GM12878 (cell line): ENCODE measurements around the gene MOB2. TPM values are rescaled to one million over a fixed set of nuclear protein-coding genes. Genes with fewer than 3 reads are reported as not detected.

Source experiments
- ATAC-seq: fragments of 200-7000 bp; cut with Tn5 transposase; 3 replicates; pipeline ENCODE4 v1.9.1; 2020; ENCODE audit warnings: mild to moderate bottlenecking, moderate library complexity
- BruUV-seq: library from RNA; stranded (reverse); fragments of 400-500 nt; replicated peaks from 2 replicates; lab custom pipeline; 2021; lab: Mats Ljungman, UMichigan
- CTCF ChIA-PET: fragments of 300-600 bp; sonication (Branson Sonifier 250); formaldehyde crosslinking; extraction: SDS; loops from one replicate; lab custom pipeline; 2021; ENCODE audit warnings: inconsistent platforms; lab: Yijun Ruan, JAX
- POLR2A ChIA-PET: fragments of 350-600 bp; formaldehyde crosslinking; extraction: SDS; loops from one replicate; lab custom pipeline; 2021; ENCODE audit warnings: inconsistent platforms; lab: Charles Lee
- RAD21 ChIA-PET: fragments of 300-600 bp; sonication (Branson Sonifier 250); formaldehyde crosslinking; loops from one replicate; lab custom pipeline; 2023; ENCODE audit warnings: antibody characterized with exemption; ENCODE audit not compliant: unreplicated experiment; lab: Charles Lee
- SMC1A ChIA-PET: fragments of 300-600 bp; sonication (Branson Sonifier 250); formaldehyde crosslinking; loops from one replicate; lab custom pipeline; 2023; ENCODE audit not compliant: unreplicated experiment, uncharacterized antibody; lab: Charles Lee
- DNase-seq: peaks from one replicate; pipeline ENCODE4 v3.0.0-alpha.2; 2011; ENCODE audit warnings: low read depth, low spot score
- FAIRE-seq: peaks from 3 replicates; lab custom pipeline; 2011; peaks lifted over from hg19 to GRCh38; lab: Jason Lieb, UNC
- H2AFZ ChIP-seq: 2 replicates; pipeline ENCODE4 v1.6.0; 2011; ENCODE audit warnings: low read depth, low read length, control low read depth; ENCODE audit not compliant: control insufficient read depth
- H3K27ac ChIP-seq: 2 replicates; pipeline ENCODE4 v1.5.1; 2011; ENCODE audit warnings: control low read depth; ENCODE audit not compliant: control insufficient read depth, insufficient read depth
- H3K27me3 ChIP-seq, 2 experiments: replicated peaks in 1 of 2; 2 replicates each; pipeline versions ENCODE4 v1.6.0 to v1.6.1; 2011; ENCODE audit warnings: low read length in 1 of 2; ENCODE audit not compliant: control insufficient read depth in 2 of 2, insufficient read depth in 2 of 2
- H3K36me3 ChIP-seq, 2 experiments: 2 replicates each; pipeline ENCODE4 v1.5.1; 2011; ENCODE audit warnings: low read length in 1 of 2; ENCODE audit not compliant: control insufficient read depth in 2 of 2, insufficient read depth in 2 of 2
- H3K4me1 ChIP-seq: 2 replicates; pipeline ENCODE4 v1.6.1; 2011; ENCODE audit warnings: mild to moderate bottlenecking, low read length, moderate library complexity, mixed read lengths; ENCODE audit not compliant: control insufficient read depth, insufficient read depth
- H3K4me2 ChIP-seq: 2 replicates; pipeline ENCODE4 v1.6.0; 2011; ENCODE audit warnings: control low read depth; ENCODE audit not compliant: control insufficient read depth, insufficient read depth
- H3K4me3 ChIP-seq: fragments of 200-600 bp; sonication (generic); 2 replicates; pipeline ENCODE4 v1.5.1; 2016
- H3K79me2 ChIP-seq: 2 replicates; pipeline ENCODE4 v1.6.0; 2011; ENCODE audit warnings: low read length; ENCODE audit not compliant: control insufficient read depth, insufficient read depth
- H3K9ac ChIP-seq: 2 replicates; pipeline ENCODE4 v1.8.0; 2011; ENCODE audit warnings: low read length, control low read depth, mixed read lengths; ENCODE audit not compliant: control insufficient read depth, insufficient read depth
- H3K9me3 ChIP-seq: replicated peaks from 3 replicates; pipeline ENCODE4 v1.5.1; 2011; ENCODE audit warnings: mild to moderate bottlenecking, low read length; ENCODE audit not compliant: control insufficient read depth, insufficient read depth
- H4K20me1 ChIP-seq: 2 replicates; pipeline ENCODE4 v1.6.0; 2011; ENCODE audit not compliant: control insufficient read depth, insufficient read depth
- ASH2L ChIP-seq: fragments of 300-600, 200-600 bp; sonication (generic); IDR thresholded peaks from 2 replicates; pipeline ENCODE4 v1.6.1; 2017; ENCODE audit warnings: low read depth, mild to moderate bottlenecking, borderline replicate concordance
- BRCA1 ChIP-seq: IDR thresholded peaks from 2 replicates; pipeline ENCODE4 v1.6.1; 2011; ENCODE audit warnings: low read depth, low read length, improper control_type of control experiment
- HDGF ChIP-seq: fragments of 450-650 bp; IDR thresholded peaks from 2 replicates; pipeline ENCODE4 v1.6.1; 2016; ENCODE audit warnings: antibody characterized with exemption
- IKZF1 ChIP-seq: fragments of 450-650 bp; conservative IDR thresholded peaks from 2 replicates; pipeline ENCODE4 v1.6.1; 2017; ENCODE audit warnings: antibody characterized with exemption, mild to moderate bottlenecking
- MYC ChIP-seq: IDR thresholded peaks from 2 replicates; pipeline ENCODE4 v1.6.1; 2011; ENCODE audit warnings: mild to moderate bottlenecking, low read length, moderate library complexity, inconsistent platforms; ENCODE audit not compliant: insufficient read depth, insufficient replicate concordance, insufficient read length, severe bottlenecking
- NFYA ChIP-seq: IDR thresholded peaks from 2 replicates; pipeline ENCODE4 v1.6.1; 2011; ENCODE audit warnings: low read depth, mild to moderate bottlenecking, low read length, improper control_type of control experiment, borderline replicate concordance
- NR2C1 ChIP-seq: fragments of 450-650 bp; IDR thresholded peaks from 2 replicates; pipeline ENCODE4 v1.6.1; 2017; ENCODE audit warnings: antibody characterized with exemption, mild to moderate bottlenecking, moderate library complexity
- POLR2AphosphoS2 ChIP-seq: IDR thresholded peaks from 2 replicates; pipeline ENCODE4 v1.6.1; 2011; ENCODE audit warnings: low read depth, mild to moderate bottlenecking, low read length, improper control_type of control experiment, moderate library complexity
- RELA ChIP-seq: fragments of 450-650 bp; IDR thresholded peaks from 2 replicates; pipeline ENCODE4 v1.8.0; 2014; ENCODE audit warnings: borderline replicate concordance; ENCODE audit not compliant: partially characterized antibody
- SMAD5 ChIP-seq: IDR thresholded peaks from 2 replicates; pipeline ENCODE4 v1.6.1; 2016; ENCODE audit warnings: antibody characterized with exemption, low read depth
- WGBS: methylation state at CpG from one replicate; pipeline ENCODE4 v1.1.6; 2016; ENCODE audit warnings: low lambda C conversion rate; ENCODE audit not compliant: insufficient replicate concordance, insufficient coverage; ENCODE audit errors: missing lambda C conversion rate; 5-methylcytosine and 5-hydroxymethylcytosine counted together
- in situ Hi-C: fragments of 300-500 bp; cut with MboI; formaldehyde crosslinking; loops from 9 replicates; pipeline ENCODE4 v1.14.3; 2018; ENCODE audit warnings: mixed read lengths
- intact Hi-C: fragments of 100-400 bp; cut with micrococcal nuclease; formaldehyde crosslinking; loops from one replicate; pipeline ENCODE4 v1.14.2; 2022; ENCODE audit not compliant: unreplicated experiment
- polyA plus RNA-seq, 11 experiments: library from polyadenylated mRNA; depleted of rRNA in 4 of 11; unstranded in 6 of 11; stranded (reverse) in 5 of 11; fragments of >200 nt; fragmentation: Nextera tagmentation in 4 of 11; fragmentation: Illumina TruSeq in 1 of 11; extraction: Ambion mirVana in 4 of 11; extraction: Trizol in 1 of 11; gene quantifications; 1 replicate in 1 of 11; 2 replicates in 10 of 11; pipeline versions ENCODE4 v1.2.1 to v1.2.3, GENCODE V29; 2011 to 2016; ENCODE audit warnings: inconsistent platforms in 2 of 11, missing spikeins in 2 of 11, low read depth in 1 of 11
- total RNA-seq, 4 experiments: library from RNA; depleted of rRNA in 3 of 4; stranded (reverse); fragments of >200 nt in 3 of 4; fragmentation: Illumina TruSeq in 1 of 4; extraction: Trizol in 1 of 4; gene quantifications; 2 replicates each; pipeline versions ENCODE4 v1.2.1 to v1.2.3, GENCODE V29; 2013 to 2021
- TF ChIP-seq, protein P1 (sequence below): fragments of 450-650 bp; IDR thresholded peaks from 2 replicates; pipeline ENCODE4 v1.6.1; 2017; ENCODE audit warnings: antibody characterized with exemption, mild to moderate bottlenecking, moderate library complexity
- TF ChIP-seq, protein P2 (sequence below): fragments of 450-650 bp; IDR thresholded peaks from 2 replicates; pipeline ENCODE4 v1.6.1; 2017; ENCODE audit warnings: low read depth, mild to moderate bottlenecking, moderate library complexity
- TF ChIP-seq, protein P3 (sequence below): fragments of 450-650 bp; IDR thresholded peaks from 2 replicates; pipeline ENCODE4 v1.6.1; 2017; ENCODE audit warnings: mild to moderate bottlenecking, moderate library complexity
- TF ChIP-seq, protein P4 (sequence below): IDR thresholded peaks from 2 replicates; pipeline ENCODE4 v1.6.1; 2011; ENCODE audit warnings: low read depth, low read length, improper control_type of control experiment, borderline replicate concordance

MOB2 gene
- total and polyA plus RNA-seq, 10 of the 15 experiments (the other 5 are each of a cell fraction or from before 2014, with no cell fraction given), result 0.10 to 34.6 (median 15.5) TPM

DNA sequence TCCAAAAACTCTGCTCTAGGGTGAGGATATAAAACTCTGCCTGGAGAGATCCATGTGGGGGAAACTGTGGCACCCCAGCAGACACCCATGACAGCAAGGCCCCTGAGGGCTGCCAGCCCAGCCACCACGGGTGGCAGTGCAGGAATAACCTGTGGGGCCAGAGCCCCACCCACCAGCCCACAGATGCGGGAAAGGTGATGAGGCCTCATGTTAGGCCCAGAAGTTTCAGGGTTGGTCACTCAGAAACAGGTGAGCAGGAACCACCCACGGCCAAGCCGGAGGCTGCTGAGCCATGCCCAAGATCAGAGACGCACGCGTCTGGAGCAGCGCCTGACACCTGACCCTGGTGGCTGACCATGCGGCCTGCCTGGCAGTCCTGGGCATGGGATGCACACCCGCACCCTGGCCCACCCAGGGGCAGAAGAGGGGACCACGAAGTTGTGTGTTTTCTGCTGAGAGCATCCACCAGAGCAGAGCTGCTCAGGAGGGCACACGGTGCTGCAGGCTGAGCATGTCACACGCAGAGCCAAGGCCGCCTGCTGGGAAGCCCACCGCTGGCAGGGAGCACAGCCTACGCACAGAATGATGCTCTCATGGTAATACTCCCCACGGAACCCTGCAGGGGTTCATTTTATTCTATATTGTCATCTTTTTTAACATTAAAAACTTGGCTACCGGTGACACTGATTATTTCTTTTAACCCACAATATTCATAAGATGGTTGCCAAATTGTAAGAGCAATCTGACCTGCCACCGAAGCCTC is 44.3 kb upstream of the MOB2 start:
- H3K4me3 ChIP-seq, result no peak overlapping the region
- no peak overlapping the region for H3K27ac ChIP-seq
- no peak overlapping the region for H3K9ac ChIP-seq
- intact Hi-C loops (no loop called here), in situ Hi-C loops (no loop called here)
- ChIA-PET POLR2A (no interaction called here), RAD21 (no interaction called here), SMC1A (no interaction called here), CTCF (no interaction called here)
- 84% methylated on average over 19 of the region's 19 CpGs for WGBS
- peaks cover 7% of the 10 kb centered on the region; the same call in 1 of the 2 replicates for H4K20me1 ChIP-seq
- H3K79me2 ChIP-seq, result no peaks in the 10 kb centered on the region; the same call in none of the 2 replicates
- no peaks in the 10 kb centered on the region for H3K9me3 ChIP-seq
- H3K27me3 ChIP-seq, result no peaks in the 10 kb centered on the region
- peaks cover 0 to 3% of the 10 kb centered on the region in 2 experiments; a peak in 3 of 4 replicates for H3K36me3 ChIP-seq
- ATAC-seq (no peak), DNase-seq (no peak), FAIRE-seq (no peak)
- no peak overlapping the region for H2AFZ ChIP-seq
- no peak overlapping the region for H3K4me2 ChIP-seq
- no peaks in the 10 kb centered on the region for H3K4me1 ChIP-seq
- no TSS peak for BruUV-seq
- TF ChIP-seq, protein P1, sequence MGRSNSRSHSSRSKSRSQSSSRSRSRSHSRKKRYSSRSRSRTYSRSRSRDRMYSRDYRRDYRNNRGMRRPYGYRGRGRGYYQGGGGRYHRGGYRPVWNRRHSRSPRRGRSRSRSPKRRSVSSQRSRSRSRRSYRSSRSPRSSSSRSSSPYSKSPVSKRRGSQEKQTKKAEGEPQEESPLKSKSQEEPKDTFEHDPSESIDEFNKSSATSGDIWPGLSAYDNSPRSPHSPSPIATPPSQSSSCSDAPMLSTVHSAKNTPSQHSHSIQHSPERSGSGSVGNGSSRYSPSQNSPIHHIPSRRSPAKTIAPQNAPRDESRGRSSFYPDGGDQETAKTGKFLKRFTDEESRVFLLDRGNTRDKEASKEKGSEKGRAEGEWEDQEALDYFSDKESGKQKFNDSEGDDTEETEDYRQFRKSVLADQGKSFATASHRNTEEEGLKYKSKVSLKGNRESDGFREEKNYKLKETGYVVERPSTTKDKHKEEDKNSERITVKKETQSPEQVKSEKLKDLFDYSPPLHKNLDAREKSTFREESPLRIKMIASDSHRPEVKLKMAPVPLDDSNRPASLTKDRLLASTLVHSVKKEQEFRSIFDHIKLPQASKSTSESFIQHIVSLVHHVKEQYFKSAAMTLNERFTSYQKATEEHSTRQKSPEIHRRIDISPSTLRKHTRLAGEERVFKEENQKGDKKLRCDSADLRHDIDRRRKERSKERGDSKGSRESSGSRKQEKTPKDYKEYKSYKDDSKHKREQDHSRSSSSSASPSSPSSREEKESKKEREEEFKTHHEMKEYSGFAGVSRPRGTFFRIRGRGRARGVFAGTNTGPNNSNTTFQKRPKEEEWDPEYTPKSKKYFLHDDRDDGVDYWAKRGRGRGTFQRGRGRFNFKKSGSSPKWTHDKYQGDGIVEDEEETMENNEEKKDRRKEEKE, result no peak
- TF ChIP-seq POLR2AphosphoS2 (no peak), HDGF (no peak), SMAD5 (no peak), NR2C1 (no peak), ASH2L (no peak), MYC (no peak), BRCA1 (no peak), RELA (no peak), NFYA (no peak), IKZF1 (no peak)
- TF ChIP-seq, protein P2, sequence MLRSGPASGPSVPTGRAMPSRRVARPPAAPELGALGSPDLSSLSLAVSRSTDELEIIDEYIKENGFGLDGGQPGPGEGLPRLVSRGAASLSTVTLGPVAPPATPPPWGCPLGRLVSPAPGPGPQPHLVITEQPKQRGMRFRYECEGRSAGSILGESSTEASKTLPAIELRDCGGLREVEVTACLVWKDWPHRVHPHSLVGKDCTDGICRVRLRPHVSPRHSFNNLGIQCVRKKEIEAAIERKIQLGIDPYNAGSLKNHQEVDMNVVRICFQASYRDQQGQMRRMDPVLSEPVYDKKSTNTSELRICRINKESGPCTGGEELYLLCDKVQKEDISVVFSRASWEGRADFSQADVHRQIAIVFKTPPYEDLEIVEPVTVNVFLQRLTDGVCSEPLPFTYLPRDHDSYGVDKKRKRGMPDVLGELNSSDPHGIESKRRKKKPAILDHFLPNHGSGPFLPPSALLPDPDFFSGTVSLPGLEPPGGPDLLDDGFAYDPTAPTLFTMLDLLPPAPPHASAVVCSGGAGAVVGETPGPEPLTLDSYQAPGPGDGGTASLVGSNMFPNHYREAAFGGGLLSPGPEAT, result no peak
- TF ChIP-seq, protein P3, sequence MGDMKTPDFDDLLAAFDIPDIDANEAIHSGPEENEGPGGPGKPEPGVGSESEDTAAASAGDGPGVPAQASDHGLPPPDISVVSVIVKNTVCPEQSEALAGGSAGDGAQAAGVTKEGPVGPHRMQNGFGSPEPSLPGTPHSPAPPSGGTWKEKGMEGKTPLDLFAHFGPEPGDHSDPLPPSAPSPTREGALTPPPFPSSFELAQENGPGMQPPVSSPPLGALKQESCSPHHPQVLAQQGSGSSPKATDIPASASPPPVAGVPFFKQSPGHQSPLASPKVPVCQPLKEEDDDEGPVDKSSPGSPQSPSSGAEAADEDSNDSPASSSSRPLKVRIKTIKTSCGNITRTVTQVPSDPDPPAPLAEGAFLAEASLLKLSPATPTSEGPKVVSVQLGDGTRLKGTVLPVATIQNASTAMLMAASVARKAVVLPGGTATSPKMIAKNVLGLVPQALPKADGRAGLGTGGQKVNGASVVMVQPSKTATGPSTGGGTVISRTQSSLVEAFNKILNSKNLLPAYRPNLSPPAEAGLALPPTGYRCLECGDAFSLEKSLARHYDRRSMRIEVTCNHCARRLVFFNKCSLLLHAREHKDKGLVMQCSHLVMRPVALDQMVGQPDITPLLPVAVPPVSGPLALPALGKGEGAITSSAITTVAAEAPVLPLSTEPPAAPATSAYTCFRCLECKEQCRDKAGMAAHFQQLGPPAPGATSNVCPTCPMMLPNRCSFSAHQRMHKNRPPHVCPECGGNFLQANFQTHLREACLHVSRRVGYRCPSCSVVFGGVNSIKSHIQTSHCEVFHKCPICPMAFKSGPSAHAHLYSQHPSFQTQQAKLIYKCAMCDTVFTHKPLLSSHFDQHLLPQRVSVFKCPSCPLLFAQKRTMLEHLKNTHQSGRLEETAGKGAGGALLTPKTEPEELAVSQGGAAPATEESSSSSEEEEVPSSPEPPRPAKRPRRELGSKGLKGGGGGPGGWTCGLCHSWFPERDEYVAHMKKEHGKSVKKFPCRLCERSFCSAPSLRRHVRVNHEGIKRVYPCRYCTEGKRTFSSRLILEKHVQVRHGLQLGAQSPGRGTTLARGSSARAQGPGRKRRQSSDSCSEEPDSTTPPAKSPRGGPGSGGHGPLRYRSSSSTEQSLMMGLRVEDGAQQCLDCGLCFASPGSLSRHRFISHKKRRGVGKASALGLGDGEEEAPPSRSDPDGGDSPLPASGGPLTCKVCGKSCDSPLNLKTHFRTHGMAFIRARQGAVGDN, result no peak
- TF ChIP-seq, protein P4, sequence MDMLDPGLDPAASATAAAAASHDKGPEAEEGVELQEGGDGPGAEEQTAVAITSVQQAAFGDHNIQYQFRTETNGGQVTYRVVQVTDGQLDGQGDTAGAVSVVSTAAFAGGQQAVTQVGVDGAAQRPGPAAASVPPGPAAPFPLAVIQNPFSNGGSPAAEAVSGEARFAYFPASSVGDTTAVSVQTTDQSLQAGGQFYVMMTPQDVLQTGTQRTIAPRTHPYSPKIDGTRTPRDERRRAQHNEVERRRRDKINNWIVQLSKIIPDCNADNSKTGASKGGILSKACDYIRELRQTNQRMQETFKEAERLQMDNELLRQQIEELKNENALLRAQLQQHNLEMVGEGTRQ, result no peak
